Activated naive CD8-positive, alpha-beta T cell treated with anti-CD3 and anti-CD28 coated beads for 36 hours (primary cell): Measurements from ENCODE around the gene STPG3. TPM values are rescaled to one million over a fixed set of nuclear protein-coding genes. Genes with fewer than 3 reads are reported as not detected.
A peak's percentile ranks its signal among the peaks of the same experiment; 100 is the strongest.

Experiments used
- DNase-seq: peaks from one replicate; pipeline ENCODE4 v3.0.0; 2021
- H3K27ac Mint-ChIP-seq: one replicate; pipeline ENCODE4 v1.8.0; 2022; ENCODE audit warnings: mild to moderate bottlenecking, moderate library complexity, mixed read lengths
- H3K27me3 Mint-ChIP-seq: one replicate; pipeline ENCODE4 v1.8.0; 2022; ENCODE audit warnings: mild to moderate bottlenecking, mixed read lengths
- H3K36me3 Mint-ChIP-seq: one replicate; pipeline ENCODE4 v1.8.0; 2021; ENCODE audit warnings: mild to moderate bottlenecking, mixed read lengths
- H3K4me1 Mint-ChIP-seq: one replicate; pipeline ENCODE4 v1.8.0; 2021; ENCODE audit warnings: mixed read lengths
- H3K4me3 Mint-ChIP-seq: one replicate; pipeline ENCODE4 v1.8.0; 2022; ENCODE audit warnings: mild to moderate bottlenecking, moderate library complexity, mixed read lengths
- H3K9me3 Mint-ChIP-seq: one replicate; pipeline ENCODE4 v1.8.0; 2022; ENCODE audit warnings: mixed read lengths
- total RNA-seq, 2 experiments: library from RNA; stranded (reverse); gene quantifications; one replicate each; pipeline ENCODE4 v1.2.3, GENCODE V29; 2021

Gene STPG3
- total RNA-seq, 2 experiments from 2014 or later: not detected

- Mint-ChIP-seq H3K9me3 (no peaks in the 10 kb centered on the region), H3K27ac (no peak overlapping the region), H3K27me3 (peaks cover 11% of the 10 kb centered on the region), H3K4me3 (no peak overlapping the region), H3K36me3 (peaks cover 17% of the 10 kb centered on the region), H3K4me1 (peaks cover 14% of the 10 kb centered on the region)
- DNase-seq: no peak
These were observed 22.0 kb downstream of the STPG3 start for GRCh38 chr9:137273095-137273490.

- DNase-seq: no peak
- Mint-ChIP-seq H3K27me3 (peaks cover 11% of the 10 kb centered on the region), H3K4me3 (no peak overlapping the region), H3K4me1 (peaks cover 14% of the 10 kb centered on the region), H3K36me3 (peaks cover 14% of the 10 kb centered on the region), H3K27ac (no peak overlapping the region), H3K9me3 (no peaks in the 10 kb centered on the region)
These were observed 22.7 kb downstream of the STPG3 start for GRCh38 chr9:137273611-137274320.

- H3K27ac Mint-ChIP-seq: no peak overlapping the region
- peaks cover 4% of the 10 kb centered on the region for H3K36me3 Mint-ChIP-seq
- H3K4me3 Mint-ChIP-seq: no peak overlapping the region
- H3K9me3 Mint-ChIP-seq: no peaks in the 10 kb centered on the region
- no peak for DNase-seq
- H3K4me1 Mint-ChIP-seq: peaks cover 14% of the 10 kb centered on the region
- H3K27me3 Mint-ChIP-seq: peaks cover 11% of the 10 kb centered on the region
These were observed 24.1 kb downstream of the STPG3 start for GRCh38 chr9:137275203-137275587.

GRCh38 chr9:137275588-137276472 is 24.7 kb downstream of the STPG3 start:
- Mint-ChIP-seq H3K4me1 (peaks cover 14% of the 10 kb centered on the region), H3K36me3 (peaks cover 4% of the 10 kb centered on the region), H3K9me3 (no peaks in the 10 kb centered on the region), H3K27ac (peak overlapping the region; percentile 4), H3K27me3 (peaks cover 11% of the 10 kb centered on the region), H3K4me3 (no peak overlapping the region)
- DNase-seq: no peak

- H3K27me3 Mint-ChIP-seq: peaks cover 11% of the 10 kb centered on the region
- no peaks in the 10 kb centered on the region for H3K9me3 Mint-ChIP-seq
- peaks cover 8% of the 10 kb centered on the region for H3K4me1 Mint-ChIP-seq
- no peaks in the 10 kb centered on the region for H3K36me3 Mint-ChIP-seq
- no peak for DNase-seq
- peak overlapping the region; percentile 80 for H3K4me3 Mint-ChIP-seq
- peak overlapping the region; percentile 87 for H3K27ac Mint-ChIP-seq
These were observed 25.6 kb downstream of the STPG3 start for GRCh38 chr9:137276473-137277328.

GRCh38 chr9:137277329-137278041 is 26.4 kb downstream of the STPG3 start, which contains the start of gene TOR4A:
TSS of gene TOR4A (plus strand) at chr9:137277726. CDS start at chr9:137278690, 964 bp downstream.
- Mint-ChIP-seq H3K27me3 (peaks cover 16% of the 10 kb centered on the region), H3K36me3 (no peaks in the 10 kb centered on the region), H3K9me3 (no peaks in the 10 kb centered on the region), H3K4me1 (peaks cover 9% of the 10 kb centered on the region), H3K27ac (peak within 1 kb of the TSS; percentile 87), H3K4me3 (peak within 1 kb of the TSS; percentile 80)
- DNase-seq: peak; percentile 56

- Mint-ChIP-seq H3K9me3 (no peaks in the 10 kb centered on the region), H3K36me3 (no peaks in the 10 kb centered on the region), H3K27ac (peak overlapping the region; percentile 20), H3K4me3 (peak overlapping the region; percentile 80), H3K27me3 (peaks cover 21% of the 10 kb centered on the region), H3K4me1 (peaks cover 10% of the 10 kb centered on the region)
- DNase-seq: no peak
These were observed 27.1 kb downstream of the STPG3 start for GRCh38 chr9:137278061-137278701.

- H3K27me3 Mint-ChIP-seq: peaks cover 27% of the 10 kb centered on the region
- no peak overlapping the region for H3K4me3 Mint-ChIP-seq
- DNase-seq: no peak
- H3K27ac Mint-ChIP-seq: no peak overlapping the region
- H3K4me1 Mint-ChIP-seq: peaks cover 10% of the 10 kb centered on the region
- H3K9me3 Mint-ChIP-seq: no peaks in the 10 kb centered on the region
- no peaks in the 10 kb centered on the region for H3K36me3 Mint-ChIP-seq
These were observed 27.9 kb downstream of the STPG3 start for GRCh38 chr9:137278721-137279711.

- Mint-ChIP-seq H3K36me3 (no peaks in the 10 kb centered on the region), H3K4me3 (no peak overlapping the region), H3K4me1 (peaks cover 7% of the 10 kb centered on the region), H3K9me3 (no peaks in the 10 kb centered on the region), H3K27ac (no peak overlapping the region), H3K27me3 (peaks cover 31% of the 10 kb centered on the region)
- DNase-seq: no peak
These were observed 28.8 kb downstream of the STPG3 start for GRCh38 chr9:137279741-137280473.

- Mint-ChIP-seq H3K36me3 (no peaks in the 10 kb centered on the region), H3K27me3 (peaks cover 28% of the 10 kb centered on the region), H3K27ac (no peak overlapping the region), H3K9me3 (no peaks in the 10 kb centered on the region), H3K4me1 (peaks cover 7% of the 10 kb centered on the region), H3K4me3 (no peak overlapping the region)
- DNase-seq: no peak
These were observed 29.6 kb downstream of the STPG3 start for GRCh38 chr9:137280474-137281344.

GRCh38 chr9:137281345-137282116 is 30.4 kb downstream of the STPG3 start:
- Mint-ChIP-seq H3K36me3 (no peaks in the 10 kb centered on the region), H3K27ac (no peak overlapping the region), H3K4me1 (peaks cover 7% of the 10 kb centered on the region), H3K4me3 (no peak overlapping the region), H3K9me3 (no peaks in the 10 kb centered on the region), H3K27me3 (peaks cover 25% of the 10 kb centered on the region)
- no peak for DNase-seq
